ENCODE measurements around the gene TP53AIP1. TPM values are rescaled to one million over a fixed set of nuclear protein-coding genes. Genes with fewer than 3 reads are reported as not detected.

The TP53AIP1 gene
- total RNA-seq, 6 experiments from 2014 or later, result 0.22 TPM; not detected in 5

- no peaks in the 10 kb centered on the region for H3K27me3 ChIP-seq
- H3K36me3 ChIP-seq, result peaks cover 0 to 26% (median 4%) of the 10 kb centered on the region in 4 donors
- H3K4me3 ChIP-seq, result no peak overlapping the region
- no peak overlapping the region for H3K27ac ChIP-seq
- ATAC-seq (no peak), DNase-seq (no peak)
- no peaks in the 10 kb centered on the region for H3K9me3 ChIP-seq
- TF ChIP-seq CTCF (IDR thresholded peaks at IDR 0.05), result no peak
- no peak for TF ChIP-seq POLR2A (IDR thresholded peaks at IDR 0.05)
- intact Hi-C loops (cut with DNase I), result no loop called here
- WGBS (ENCODE audit: insufficient coverage, low coverage, low lambda C conversion rate, missing lambda C conversion rate), result 69% methylated on average over 5 of the region's 7 CpGs
- no peaks in the 10 kb centered on the region for H3K4me1 ChIP-seq
Observed at GRCh38 chr11:128981254-128981653, 38.6 kb upstream of the TP53AIP1 start.

GRCh38 chr11:128970598-128971190 is 28.0 kb upstream of the TP53AIP1 start:
- 90% methylated on average over 4 of the region's 13 CpGs for WGBS (ENCODE audit: insufficient coverage, low coverage, low lambda C conversion rate, missing lambda C conversion rate)
- DNase-seq, result no peak
- TF ChIP-seq CTCF (IDR thresholded peaks at IDR 0.05) (no peak), POLR2A (IDR thresholded peaks at IDR 0.05) (no peak)

GRCh38 chr11:128968916-128969315 is 26.2 kb upstream of the TP53AIP1 start:
- Histone ChIP-seq H3K27me3 (no peaks in the 10 kb centered on the region), H3K9me3 (no peaks in the 10 kb centered on the region), H3K4me3 (no peak overlapping the region), H3K27ac (no peak overlapping the region), H3K4me1 (peaks cover 0 to 3% (median 0%) of the 10 kb centered on the region in 4 donors), H3K36me3 (peaks cover 0 to 46% (median 8%) of the 10 kb centered on the region in 4 donors)
- intact Hi-C loops (cut with DNase I), result no loop called here
- no peak for TF ChIP-seq POLR2A (IDR thresholded peaks at IDR 0.05)
- no peak for TF ChIP-seq CTCF (IDR thresholded peaks at IDR 0.05)
- whole genome bisulfite sequencing (ENCODE audit: insufficient coverage, low coverage, low lambda C conversion rate, missing lambda C conversion rate), result 88% methylated on average over 3 of the region's 9 CpGs
- no peak for ATAC-seq
- no peak for DNase-seq

More at GRCh38 chr11:128970598-128971190, 28.0 kb upstream of the TP53AIP1 start:
- H3K27me3 ChIP-seq, result no peaks in the 10 kb centered on the region
- no peak for ATAC-seq
- H3K9me3 ChIP-seq, result no peaks in the 10 kb centered on the region
- H3K4me1 ChIP-seq, result no peaks in the 10 kb centered on the region
- intact Hi-C loops (cut with DNase I), result no loop called here
- H3K27ac ChIP-seq, result no peak overlapping the region
- no peak overlapping the region for H3K4me3 ChIP-seq
- H3K36me3 ChIP-seq, result peaks cover 0 to 58% (median 11%) of the 10 kb centered on the region in 4 donors

GRCh38 chr11:128967578-128967977 is 24.9 kb upstream of the TP53AIP1 start:
- Histone ChIP-seq H3K27ac (no peak overlapping the region), H3K36me3 (peaks cover 0 to 32% (median 5%) of the 10 kb centered on the region in 4 donors), H3K4me3 (no peak overlapping the region), H3K9me3 (no peaks in the 10 kb centered on the region), H3K4me1 (peaks cover 0 to 3% (median 0%) of the 10 kb centered on the region in 4 donors), H3K27me3 (no peaks in the 10 kb centered on the region)
- intact Hi-C loops (cut with DNase I), result no loop called here
- no peak for DNase-seq
- ATAC-seq, result no peak
- 85% methylated on average over 6 of the region's 6 CpGs for WGBS (ENCODE audit: insufficient coverage, low coverage, low lambda C conversion rate, missing lambda C conversion rate)
- TF ChIP-seq CTCF (IDR thresholded peaks at IDR 0.05), result no peak
- TF ChIP-seq POLR2A (IDR thresholded peaks at IDR 0.05), result no peak
